HepG2 (cell line): ENCODE data around the gene WBP1. TPM values are rescaled to one million over a fixed set of nuclear protein-coding genes. Genes with fewer than 3 reads are reported as not detected.

Experiments
- ATAD3A ChIP-seq: sonication (generic); formaldehyde crosslinking; IDR thresholded peaks from 2 replicates; pipeline ENCODE4 v1.4.0; 2020; ENCODE audit warnings: missing genetic modification reagents
- CCAR2 ChIP-seq: fragments of 200-400 bp; formaldehyde crosslinking; optimal IDR thresholded peaks from 2 replicates; pipeline ENCODE3; 2018; ENCODE audit warnings: low read depth, mild to moderate bottlenecking, low read length, moderate library complexity
- FOXC1 ChIP-seq: sonication (generic); formaldehyde crosslinking; IDR thresholded peaks from 2 replicates; pipeline ENCODE4 v1.8.0; 2022; ENCODE audit warnings: mild to moderate bottlenecking, missing genetic modification reagents, borderline replicate concordance
- FOXO4 ChIP-seq: sonication (generic); formaldehyde crosslinking; conservative IDR thresholded peaks from 2 replicates; pipeline ENCODE4 v1.8.1; 2023; ENCODE audit warnings: missing genetic modification reagents
- GZF1 ChIP-seq: sonication (generic); formaldehyde crosslinking; IDR thresholded peaks from 2 replicates; pipeline ENCODE4 v1.5.1; 2020; ENCODE audit warnings: mild to moderate bottlenecking, missing genetic modification reagents
- HCFC1 ChIP-seq: fragments of 150-350 bp; IDR thresholded peaks from 2 replicates; pipeline ENCODE4 v1.6.1; 2014; ENCODE audit warnings: low read depth, low read length
- IKZF5 ChIP-seq: IDR thresholded peaks from 2 replicates; pipeline ENCODE4 v1.6.1; 2018; ENCODE audit warnings: missing genetic modification reagents, mild to moderate bottlenecking, missing compliant biosample characterization
- MAFF ChIP-seq: IDR thresholded peaks from 2 replicates; pipeline ENCODE4 v1.6.1; 2011; ENCODE audit warnings: low read depth, low read length, improper control_type of control experiment
- MBNL3 ChIP-seq: fragments of 250-450 bp; sonication (Bioruptor Pico); conservative IDR thresholded peaks from 2 replicates; pipeline ENCODE4 v1.8.0; 2022; ENCODE audit warnings: mild to moderate bottlenecking, inconsistent platforms
- PITX1 ChIP-seq: sonication (generic); formaldehyde crosslinking; IDR thresholded peaks from 2 replicates; pipeline ENCODE4 v1.5.1; 2020; ENCODE audit warnings: mild to moderate bottlenecking, missing genetic modification reagents
- SAFB2 ChIP-seq: sonication (generic); formaldehyde crosslinking; IDR thresholded peaks from 2 replicates; pipeline ENCODE4 v1.5.1; 2020; ENCODE audit warnings: missing genetic modification reagents, low read depth, mild to moderate bottlenecking, borderline replicate concordance
- SAP130 ChIP-seq: IDR thresholded peaks from 2 replicates; pipeline ENCODE4 v1.6.1; 2016; ENCODE audit warnings: low read depth
- SIN3A ChIP-seq: IDR thresholded peaks from 2 replicates; pipeline ENCODE4 v1.6.1; 2011; ENCODE audit warnings: low read depth, mild to moderate bottlenecking, control low read depth, low read length, borderline replicate concordance
- SKIL ChIP-seq: sonication (generic); formaldehyde crosslinking; IDR thresholded peaks from 2 replicates; pipeline ENCODE4 v1.8.0; 2022; ENCODE audit warnings: missing genetic modification reagents, mild to moderate bottlenecking, moderate library complexity, borderline replicate concordance
- TERF1 ChIP-seq: sonication (generic); formaldehyde crosslinking; IDR thresholded peaks from 2 replicates; pipeline ENCODE4 v1.8.0; 2022; ENCODE audit warnings: mild to moderate bottlenecking, missing genetic modification reagents, moderate library complexity
- ZBTB38 ChIP-seq: sonication (generic); formaldehyde crosslinking; IDR thresholded peaks from 2 replicates; pipeline ENCODE4 v1.5.1; 2020; ENCODE audit warnings: mild to moderate bottlenecking, missing genetic modification reagents
- ZBTB7B ChIP-seq: sonication (generic); formaldehyde crosslinking; IDR thresholded peaks from 2 replicates; pipeline ENCODE4 v1.4.0; 2020; ENCODE audit warnings: missing genetic modification reagents
- ZKSCAN5 ChIP-seq: sonication (generic); formaldehyde crosslinking; IDR thresholded peaks from 2 replicates; pipeline ENCODE4 v1.5.1; 2020; ENCODE audit warnings: mild to moderate bottlenecking, missing genetic modification reagents
- ZNF263 ChIP-seq: sonication (generic); formaldehyde crosslinking; IDR thresholded peaks from 2 replicates; pipeline ENCODE4 v1.4.0; 2020; ENCODE audit warnings: missing genetic modification reagents
- ZNF264 ChIP-seq: sonication (generic); formaldehyde crosslinking; IDR thresholded peaks from 2 replicates; pipeline ENCODE4 v1.4.0; 2020; ENCODE audit warnings: missing genetic modification reagents
- ZNF556 ChIP-seq: sonication (generic); formaldehyde crosslinking; IDR thresholded peaks from 2 replicates; pipeline ENCODE4 v1.4.0; 2020; ENCODE audit warnings: mild to moderate bottlenecking, missing genetic modification reagents, borderline replicate concordance
- ZNF562 ChIP-seq: sonication (generic); formaldehyde crosslinking; IDR thresholded peaks from 2 replicates; pipeline ENCODE4 v1.8.0; 2022; ENCODE audit warnings: missing genetic modification reagents, borderline replicate concordance
- ZNF614 ChIP-seq: IDR thresholded peaks from 2 replicates; pipeline ENCODE4 v1.6.1; 2018; ENCODE audit warnings: missing biosample characterization, missing genetic modification reagents, inconsistent platforms, borderline replicate concordance
- ZNF766 ChIP-seq: sonication (generic); formaldehyde crosslinking; IDR thresholded peaks from 2 replicates; pipeline ENCODE4 v1.5.0; 2020; ENCODE audit warnings: missing genetic modification reagents, borderline replicate concordance
- ZZZ3 ChIP-seq: sonication (generic); formaldehyde crosslinking; IDR thresholded peaks from 2 replicates; pipeline ENCODE4 v1.4.0; 2020; ENCODE audit warnings: missing genetic modification reagents, mild to moderate bottlenecking, borderline replicate concordance
- polyA plus RNA-seq, 8 experiments: library from polyadenylated mRNA; depleted of rRNA in 3 of 8; stranded (reverse) in 7 of 8; unstranded in 1 of 8; fragments of >200 nt; fragmentation: Illumina TruSeq in 4 of 8; extraction: Trizol in 4 of 8; gene quantifications; 2 replicates each; pipeline versions ENCODE4 v1.2.1 to v1.2.3, GENCODE V29; 2011 to 2016; ENCODE audit warnings: low read depth in 4 of 8, missing spikeins in 1 of 8, mixed read lengths in 1 of 8; ENCODE audit not compliant: insufficient read depth in 1 of 8
- total RNA-seq, 5 experiments: library from RNA; depleted of rRNA; stranded (reverse); fragments of >200 nt; fragmentation: Illumina TruSeq; extraction: Trizol; gene quantifications; 2 replicates each; pipeline ENCODE4 v1.2.3, GENCODE V29; 2016; ENCODE audit warnings: low read depth in 1 of 5

WBP1 gene
- total and polyA plus RNA-seq, 2 of the 13 experiments (the other 11 are each of a cell fraction or from before 2014, with no cell fraction given), result 38.8 to 85.7 TPM

GRCh38 chr2:74440378-74441169, 17.7 kb upstream of the WBP1 start (continued):
- TF ChIP-seq ZKSCAN5 (CRISPR knock-in tag) (no peak), FOXC1 (CRISPR knock-in tag) (peak; percentile 38; the same call in 1 of the 2 replicates), ZNF556 (CRISPR knock-in tag) (peak; percentile 67; the same call in 1 of the 2 replicates), SKIL (peak; percentile 86), FOXO4 (CRISPR knock-in tag) (no peak), GZF1 (CRISPR knock-in tag) (peak; percentile 92), ZNF264 (CRISPR knock-in tag) (peak; percentile 85), PITX1 (peak; percentile 96), SAFB2 (no peak; the same call in 1 of the 2 replicates), TERF1 (CRISPR knock-in tag) (no peak), MBNL3 (CRISPR knock-in tag) (no peak), ZNF614 (CRISPR knock-in tag) (peak; percentile 82; the same call in 1 of the 2 replicates), ZNF562 (CRISPR knock-in tag) (no peak), MAFF (no peak), ZZZ3 (CRISPR knock-in tag) (peak; percentile 89), SAP130 (CRISPR knock-in tag) (peak; percentile 91), SIN3A (peak; percentile 10; the same call in 1 of the 2 replicates), ZBTB38 (CRISPR knock-in tag) (peak; percentile 91), ZNF766 (CRISPR knock-in tag) (peak; percentile 53; the same call in 1 of the 2 replicates), IKZF5 (CRISPR knock-in tag) (peak; percentile 96), HCFC1 (no peak), CCAR2 (peak; percentile 86), ZNF263 (CRISPR knock-in tag) (peak; percentile 69), ATAD3A (CRISPR knock-in tag) (no peak), ZBTB7B (CRISPR knock-in tag) (peak; percentile 98)
